H1 (cell line): ENCODE measurements around the gene SCN2A. TPM values are rescaled to one million over a fixed set of nuclear protein-coding genes. Genes with fewer than 3 reads are reported as not detected.

Experiments
- CTCF ChIA-PET: fragments of 300-600 bp; sonication (Branson Sonifier 250); formaldehyde crosslinking; loops from one replicate; lab custom pipeline; 2021; ENCODE audit not compliant: partially characterized antibody; lab: Charles Lee
- POLR2A ChIA-PET: fragments of 300-600 bp; sonication (Branson Sonifier 250); formaldehyde crosslinking; loops from one replicate; lab custom pipeline; 2021; ENCODE audit warnings: inconsistent platforms; ENCODE audit not compliant: partially characterized antibody; lab: Charles Lee
- DNase-seq, 2 experiments: peaks; one replicate each; pipeline versions ENCODE4 v3.0.0 to v3.0.0-alpha.2; 2010 to 2022; ENCODE audit warnings: low spot score in 2 of 2, low read depth in 1 of 2, mixed read lengths in 1 of 2
- FAIRE-seq: peaks from 2 replicates; lab custom pipeline; 2011; peaks lifted over from hg19 to GRCh38; lab: Jason Lieb, UNC
- H2AFZ ChIP-seq: 2 replicates; pipeline ENCODE4 v1.8.1; 2012; ENCODE audit warnings: low read length, inconsistent platforms
- H2AK5ac ChIP-seq: 2 replicates; pipeline ENCODE4 v1.6.1; 2013; ENCODE audit warnings: low read depth, low read length
- H2BK120ac ChIP-seq: replicated peaks from 2 replicates; pipeline ENCODE3; 2013; ENCODE audit warnings: low read depth, low read length, inconsistent platforms
- H2BK12ac ChIP-seq: 2 replicates; pipeline ENCODE4 v1.6.1; 2013; ENCODE audit warnings: low read depth, low read length
- H2BK15ac ChIP-seq: 2 replicates; pipeline ENCODE4 v1.6.1; 2013; ENCODE audit warnings: low read length
- H2BK20ac ChIP-seq: 2 replicates; pipeline ENCODE4 v1.6.1; 2013; ENCODE audit warnings: low read length
- H2BK5ac ChIP-seq: 2 replicates; pipeline ENCODE4 v1.6.1; 2013; ENCODE audit warnings: low read depth, low read length
- H3K14ac ChIP-seq: 2 replicates; pipeline ENCODE4 v1.6.1; 2013; ENCODE audit warnings: inconsistent platforms; ENCODE audit not compliant: insufficient read length
- H3K18ac ChIP-seq: 2 replicates; pipeline ENCODE4 v1.6.1; 2013; ENCODE audit warnings: low read length; ENCODE audit errors: extremely low read depth
- H3K23ac ChIP-seq: 2 replicates; pipeline ENCODE4 v1.6.1; 2013; ENCODE audit warnings: inconsistent platforms; ENCODE audit not compliant: insufficient read length
- H3K23me2 ChIP-seq: 2 replicates; pipeline ENCODE4 v1.6.1; 2013; ENCODE audit warnings: low read depth, low read length
- H3K27ac ChIP-seq: 2 replicates; pipeline ENCODE4 v1.6.1; 2011; ENCODE audit warnings: low read depth, low read length, inconsistent platforms
- H3K27me3 ChIP-seq, 4 experiments: replicated peaks in 1 of 4; 1 replicate in 1 of 4; 2 replicates in 3 of 4; pipeline versions ENCODE4 v1.6.1 to v1.8.1; 2011 to 2013; ENCODE audit warnings: low read length in 3 of 4, mild to moderate bottlenecking in 3 of 4, inconsistent platforms in 2 of 4, mixed read lengths in 2 of 4, moderate library complexity in 1 of 4; ENCODE audit not compliant: control insufficient read depth in 3 of 4, insufficient read depth in 3 of 4; ENCODE audit errors: extremely low read depth in 1 of 4
- H3K36me3 ChIP-seq, 4 experiments: 2 replicates each; pipeline versions ENCODE4 v1.6.1 to v1.8.1; 2011 to 2013; ENCODE audit warnings: mild to moderate bottlenecking in 4 of 4, low read length in 3 of 4, moderate library complexity in 2 of 4, control low read depth in 1 of 4, inconsistent platforms in 1 of 4; ENCODE audit not compliant: insufficient read depth in 4 of 4, control insufficient read depth in 2 of 4
- H3K4ac ChIP-seq: replicated peaks from 2 replicates; pipeline ENCODE3; 2013; ENCODE audit warnings: low read length, low read depth, mixed read lengths, inconsistent platforms; ENCODE audit not compliant: insufficient read length
- H3K4me1 ChIP-seq, 4 experiments: replicated peaks in 1 of 4; 1 replicate in 1 of 4; 2 replicates in 3 of 4; pipeline versions ENCODE4 v1.6.1 to v1.8.1; 2011 to 2013; ENCODE audit warnings: low read length in 3 of 4, inconsistent platforms in 2 of 4, mixed read lengths in 1 of 4; ENCODE audit not compliant: insufficient read depth in 4 of 4, control insufficient read depth in 3 of 4
- H3K4me2 ChIP-seq, 2 experiments: 2 replicates each; pipeline versions ENCODE4 v1.6.1 to v1.8.1; 2011 to 2013; ENCODE audit warnings: low read depth in 2 of 2, low read length in 2 of 2, control low read depth in 1 of 2, inconsistent platforms in 1 of 2, mild to moderate bottlenecking in 1 of 2; ENCODE audit not compliant: insufficient read depth in 1 of 2
- H3K4me3 ChIP-seq, 4 experiments: fragments of 200-600, 300-600 bp in 1 of 4; sonication (generic), shearing (Covaris generic), sonication (Bioruptor Twin) in 1 of 4; 2 replicates each; pipeline versions ENCODE4 v1.5.1 to v1.8.1; 2011 to 2016; ENCODE audit warnings: low read length in 4 of 4, low read depth in 3 of 4, control low read depth in 2 of 4, inconsistent platforms in 2 of 4, mild to moderate bottlenecking in 2 of 4, mixed read lengths in 1 of 4, moderate library complexity in 1 of 4; ENCODE audit not compliant: insufficient read depth in 2 of 4; ENCODE audit errors: extremely low read depth in 1 of 4
- H3K56ac ChIP-seq: replicated peaks from 2 replicates; pipeline ENCODE3; 2013; ENCODE audit warnings: low read depth, mild to moderate bottlenecking, mixed read lengths, low read length, inconsistent platforms; ENCODE audit not compliant: insufficient read length
- H3K79me1 ChIP-seq: 2 replicates; pipeline ENCODE4 v1.6.1; 2013; ENCODE audit warnings: low read depth, low read length, control low read depth
- H3K79me2 ChIP-seq, 2 experiments: 2 replicates each; pipeline versions ENCODE4 v1.6.1 to v1.8.1; 2012 to 2013; ENCODE audit warnings: low read length in 2 of 2, mild to moderate bottlenecking in 2 of 2, inconsistent platforms in 1 of 2; ENCODE audit not compliant: insufficient read depth in 2 of 2, control insufficient read depth in 1 of 2
- H3K9ac ChIP-seq, 4 experiments: replicated peaks in 1 of 4; 1 replicate in 1 of 4; 2 replicates in 3 of 4; pipeline versions ENCODE4 v1.6.1 to v1.8.1; 2011 to 2013; ENCODE audit warnings: low read depth in 3 of 4, low read length in 3 of 4, control low read depth in 2 of 4, mild to moderate bottlenecking in 2 of 4, moderate library complexity in 2 of 4, inconsistent platforms in 1 of 4; ENCODE audit errors: extremely low read depth in 1 of 4
- H3K9me3 ChIP-seq, 2 experiments: 2 replicates each; pipeline versions ENCODE4 v1.6.1 to v1.8.1; 2012 to 2013; ENCODE audit warnings: mild to moderate bottlenecking in 2 of 2, moderate library complexity in 2 of 2, control low read depth in 1 of 2, inconsistent platforms in 1 of 2, low read depth in 1 of 2, low read length in 1 of 2, mixed read lengths in 1 of 2; ENCODE audit not compliant: insufficient read depth in 2 of 2
- H4K20me1 ChIP-seq, 2 experiments: replicated peaks in 1 of 2; 2 replicates each; pipeline versions ENCODE3 to v1.8.1; 2011 to 2013; ENCODE audit warnings: inconsistent platforms in 2 of 2, low read length in 2 of 2, mild to moderate bottlenecking in 1 of 2; ENCODE audit not compliant: insufficient read depth in 2 of 2, control insufficient read depth in 1 of 2
- H4K5ac ChIP-seq: 2 replicates; pipeline ENCODE4 v1.6.1; 2013; ENCODE audit warnings: low read length, low read depth, mixed read lengths, inconsistent platforms; ENCODE audit not compliant: insufficient read length
- H4K8ac ChIP-seq: 2 replicates; pipeline ENCODE4 v1.8.0; 2013; ENCODE audit warnings: mild to moderate bottlenecking, moderate library complexity, low read length, inconsistent platforms; ENCODE audit not compliant: insufficient read depth; ENCODE audit errors: extremely low read depth
- H4K91ac ChIP-seq: replicated peaks from 2 replicates; pipeline ENCODE3; 2013; ENCODE audit warnings: low read length, mixed read lengths, inconsistent platforms; ENCODE audit not compliant: insufficient read length
- BACH1 ChIP-seq: IDR thresholded peaks from 2 replicates; pipeline ENCODE4 v1.6.1; 2012; ENCODE audit warnings: low read length, improper control_type of control experiment
- BRCA1 ChIP-seq: IDR thresholded peaks from 2 replicates; pipeline ENCODE4 v1.6.1; 2012; ENCODE audit warnings: low read depth, low read length, improper control_type of control experiment
- CEBPB ChIP-seq: IDR thresholded peaks from 2 replicates; pipeline ENCODE4 v1.6.1; 2012; ENCODE audit warnings: low read depth, low read length
- CHD2 ChIP-seq: IDR thresholded peaks from 2 replicates; pipeline ENCODE4 v1.6.1; 2012; ENCODE audit warnings: low read length, improper control_type of control experiment
- CREB1 ChIP-seq: IDR thresholded peaks from 2 replicates; pipeline ENCODE4 v1.6.1; 2012; ENCODE audit warnings: inconsistent platforms
- KDM1A ChIP-seq: fragments of 200-600, 300-600 bp; sonication (generic); IDR thresholded peaks from 2 replicates; pipeline ENCODE4 v1.7.1; 2016; ENCODE audit warnings: mild to moderate bottlenecking, low read length, borderline replicate concordance
- NANOG ChIP-seq: IDR thresholded peaks from 2 replicates; pipeline ENCODE4 v1.6.1; 2011; ENCODE audit warnings: low read length, low read depth, mild to moderate bottlenecking, inconsistent platforms; ENCODE audit not compliant: insufficient read depth, poor library complexity, severe bottlenecking
- SIRT6 ChIP-seq: IDR thresholded peaks from one replicate; pipeline ENCODE4 v1.7.1; 2012; ENCODE audit warnings: low read length, inconsistent platforms
- TCF12 ChIP-seq: IDR thresholded peaks from 2 replicates; pipeline ENCODE4 v1.6.1; 2011; ENCODE audit warnings: low read depth, mild to moderate bottlenecking, low read length
- WGBS, 2 experiments: shearing (Covaris generic) in 1 of 2; methylation state at CpG; one replicate each; pipeline versions ENCODE4 v1.1.6 to v1.1.7; 2013 to 2015; ENCODE audit warnings: low lambda C conversion rate in 2 of 2, mixed read lengths in 2 of 2, inconsistent platforms in 1 of 2, low coverage in 1 of 2, missing lambda C conversion rate in 1 of 2; ENCODE audit not compliant: insufficient replicate concordance in 2 of 2, insufficient coverage in 1 of 2, insufficient read length in 1 of 2; ENCODE audit errors: extremely low coverage in 1 of 2, missing lambda C conversion rate in 1 of 2; 5-methylcytosine and 5-hydroxymethylcytosine counted together
- polyA plus RNA-seq, 7 experiments: library from polyadenylated mRNA; depleted of rRNA in 3 of 7; stranded (reverse) in 5 of 7; unstranded in 2 of 7; fragments of >200 nt in 5 of 7; fragments of 200-250 nt in 2 of 7; gene quantifications; 1 replicate in 5 of 7; 2 replicates in 1 of 7; 4 replicates in 1 of 7; pipeline versions ENCODE4 v1.2.1 to v1.2.3, GENCODE V29; 2011 to 2013; ENCODE audit warnings: missing spikeins in 2 of 7, mixed read lengths in 2 of 7
- total RNA-seq: library from RNA; stranded (reverse); fragmentation: NEBNext Ultra II Directional; extraction: Animal tissue kit (Norgen Biotek cat#: 25700); gene quantifications from 2 replicates; pipeline ENCODE4 v1.2.1, GENCODE V29; 2021
- TF ChIP-seq, protein P1 (sequence below): IDR thresholded peaks from 2 replicates; pipeline ENCODE4 v1.6.1; 2011; ENCODE audit warnings: low read depth, mild to moderate bottlenecking, low read length; ENCODE audit not compliant: insufficient read depth

SCN2A gene
- total and polyA plus RNA-seq, 2 of the 8 experiments (the other 6 are each of a cell fraction or from before 2014, with no cell fraction given): 0.18 to 1.1 TPM

DNA sequence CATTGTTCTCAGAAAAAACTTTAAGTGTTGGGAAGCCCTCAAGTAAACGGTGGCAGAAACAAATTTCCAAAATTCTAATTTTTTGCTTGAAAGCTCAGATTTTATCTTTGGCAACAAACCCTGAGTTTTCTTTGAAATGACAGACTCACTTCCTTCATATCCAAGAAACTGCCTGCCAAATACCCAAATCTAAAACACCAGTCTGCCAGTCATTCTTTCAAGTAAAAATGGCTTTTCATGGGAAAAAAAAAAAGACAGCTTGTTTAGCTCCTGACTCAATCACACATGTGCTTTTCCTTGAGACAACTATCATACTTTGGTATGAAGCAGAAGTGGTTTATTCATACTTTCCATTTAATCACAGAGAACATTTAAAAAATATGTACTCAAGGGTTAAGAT, 189.7 kb downstream of the SCN2A start:
- ChIA-PET CTCF (interaction anchor here (0.6 to 1.9 kb wide), 4 partner anchors 8 to 267 kb away, joined by 3 to 9 read pairs (median 6); no protein-coding TSS in a partner anchor), POLR2A (no interaction called here)
- no peak overlapping the region for H3K18ac ChIP-seq
- H3K9me3 ChIP-seq: peaks cover 0 to 2% of the 10 kb centered on the region in 2 experiments; a peak in 1 of 4 replicates
- no peak overlapping the region for H3K4me3 ChIP-seq
- H3K4ac ChIP-seq: no peak overlapping the region
- H3K79me2 ChIP-seq: no peaks in the 10 kb centered on the region
- no peak overlapping the region for H3K27ac ChIP-seq
- H2BK15ac ChIP-seq: no peak overlapping the region
- no peak overlapping the region for H2AK5ac ChIP-seq
- no peak overlapping the region for H2AFZ ChIP-seq
- no peak overlapping the region for H2BK5ac ChIP-seq
- no peak overlapping the region for H3K23ac ChIP-seq
- no peaks in the 10 kb centered on the region for H3K36me3 ChIP-seq
- no peak overlapping the region for H2BK20ac ChIP-seq
- no peak overlapping the region for H4K5ac ChIP-seq
- H2BK120ac ChIP-seq: no peak overlapping the region
- H4K91ac ChIP-seq: no peak overlapping the region
- H3K27me3 ChIP-seq: no peaks in the 10 kb centered on the region
- H4K20me1 ChIP-seq: no peaks in the 10 kb centered on the region
- no peaks in the 10 kb centered on the region for H3K23me2 ChIP-seq
- DNase-seq (no peak), FAIRE-seq (no peak)
- H3K4me1 ChIP-seq: peaks cover 0 to 2% (median 0%) of the 10 kb centered on the region in 4 experiments; a peak in 2 of 7 replicates
- H2BK12ac ChIP-seq: no peak overlapping the region
- H3K4me2 ChIP-seq: no peak overlapping the region
- no peak overlapping the region for H3K14ac ChIP-seq
- no peaks in the 10 kb centered on the region for H3K79me1 ChIP-seq
- no peak overlapping the region for H3K9ac ChIP-seq
- H4K8ac ChIP-seq: no peak overlapping the region
- no peak overlapping the region for H3K56ac ChIP-seq
- WGBS, 2 experiments: 96% methylated on average over 1 of the region's 1 CpG; no CpG with 5 or more reads in 1 of the 2 experiments
- TF ChIP-seq SIRT6: no peak
- no peak for TF ChIP-seq TCF12
- no peak for TF ChIP-seq NANOG
- no peak for TF ChIP-seq CREB1
- TF ChIP-seq, protein P1, sequence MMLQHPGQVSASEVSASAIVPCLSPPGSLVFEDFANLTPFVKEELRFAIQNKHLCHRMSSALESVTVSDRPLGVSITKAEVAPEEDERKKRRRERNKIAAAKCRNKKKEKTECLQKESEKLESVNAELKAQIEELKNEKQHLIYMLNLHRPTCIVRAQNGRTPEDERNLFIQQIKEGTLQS: no peak
- no peak for TF ChIP-seq CHD2
- no peak for TF ChIP-seq CEBPB
- TF ChIP-seq BRCA1: no peak
- TF ChIP-seq BACH1: no peak
- TF ChIP-seq KDM1A: no peak
